Measurements from ENCODE around the gene GABRG3. TPM values are rescaled to one million over a fixed set of nuclear protein-coding genes. Genes with fewer than 3 reads are reported as not detected.

The GABRG3 gene
- total and polyA plus RNA-seq, 2 experiments from 2014 or later, result 0.10 to 1.4 TPM

DNA sequence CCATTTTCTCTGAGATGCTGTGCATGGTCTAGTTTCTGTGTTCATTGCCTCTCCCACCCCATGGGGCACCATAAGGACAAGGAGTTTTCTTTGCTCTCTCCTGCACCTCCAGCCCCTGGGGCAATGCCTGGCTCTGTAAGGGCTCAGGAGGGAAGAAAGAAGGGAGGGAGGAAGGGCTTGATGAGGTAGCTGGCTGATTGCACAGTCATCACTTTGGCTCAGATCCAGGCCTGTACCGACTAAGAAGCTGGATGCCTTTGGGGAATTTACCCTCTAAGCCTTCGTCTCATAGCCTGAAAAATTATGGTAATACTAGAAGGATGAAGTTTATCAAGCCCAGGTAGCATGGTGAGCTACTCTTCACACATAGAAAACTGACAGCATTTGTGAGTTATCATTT lies 382.9 kb downstream of the GABRG3 start:
- Histone ChIP-seq H3K79me2 (replicated peaks; ENCODE audit: insufficient read depth) (no peaks in the 10 kb centered on the region), H3K36me3 (ENCODE audit: insufficient read depth) (no peaks in the 10 kb centered on the region), H3K4me3 (no peak overlapping the region), H3K4me2 (no peak overlapping the region), H3F3A (replicated peaks; ENCODE audit: low read depth) (no peaks in the 10 kb centered on the region), H3K27me3 (ENCODE audit: insufficient read depth) (no peaks in the 10 kb centered on the region), H3K9me2 (ENCODE audit: insufficient read depth) (no peaks in the 10 kb centered on the region), H2AFZ (no peak overlapping the region), H4K20me1 (replicated peaks; ENCODE audit: insufficient read depth) (no peaks in the 10 kb centered on the region), H3K4me1 (ENCODE audit: insufficient read depth) (peaks cover 5% of the 10 kb centered on the region; the same call in 1 of the 2 replicates), H3K27ac (ENCODE audit: low read depth) (no peak overlapping the region)
- ATAC-seq (no peak), DNase-seq (ENCODE audit: low spot score) (no peak)
- Mint-ChIP-seq H3K4me1 (peaks cover 7% of the 10 kb centered on the region; the same call in 2 of the 3 replicates), H3K27ac (no peak overlapping the region), H3K36me3 (ENCODE audit: low read depth) (no peaks in the 10 kb centered on the region), H3K4me3 (no peak overlapping the region), H3K9me3 (no peaks in the 10 kb centered on the region), H3K27me3 (ENCODE audit: insufficient read depth, low read depth, poor library complexity) (no peaks in the 10 kb centered on the region)
- TF ChIP-seq ZNF331 (CRISPR knock-in tag; IDR thresholded peaks at IDR 0.05; ENCODE audit: low read depth) (no peak), ZNF114 (CRISPR knock-in tag; IDR thresholded peaks at IDR 0.05) (no peak), NANOG (IDR thresholded peaks at IDR 0.05; ENCODE audit: borderline replicate concordance) (no peak), POLR2AphosphoS5 (IDR thresholded peaks at IDR 0.05; ENCODE audit: low read depth) (no peak), EZH2 (IDR thresholded peaks at IDR 0.05; ENCODE audit: low read depth, unreplicated experiment) (no peak), EZH2phosphoT487 (IDR thresholded peaks at IDR 0.05; ENCODE audit: unreplicated experiment) (no peak), JUNB (IDR thresholded peaks at IDR 0.05; ENCODE audit: unreplicated experiment) (no peak), CREB1 (CRISPR knock-in tag; IDR thresholded peaks at IDR 0.05; ENCODE audit: low read depth) (no peak)
- TF ChIP-seq, protein P1, sequence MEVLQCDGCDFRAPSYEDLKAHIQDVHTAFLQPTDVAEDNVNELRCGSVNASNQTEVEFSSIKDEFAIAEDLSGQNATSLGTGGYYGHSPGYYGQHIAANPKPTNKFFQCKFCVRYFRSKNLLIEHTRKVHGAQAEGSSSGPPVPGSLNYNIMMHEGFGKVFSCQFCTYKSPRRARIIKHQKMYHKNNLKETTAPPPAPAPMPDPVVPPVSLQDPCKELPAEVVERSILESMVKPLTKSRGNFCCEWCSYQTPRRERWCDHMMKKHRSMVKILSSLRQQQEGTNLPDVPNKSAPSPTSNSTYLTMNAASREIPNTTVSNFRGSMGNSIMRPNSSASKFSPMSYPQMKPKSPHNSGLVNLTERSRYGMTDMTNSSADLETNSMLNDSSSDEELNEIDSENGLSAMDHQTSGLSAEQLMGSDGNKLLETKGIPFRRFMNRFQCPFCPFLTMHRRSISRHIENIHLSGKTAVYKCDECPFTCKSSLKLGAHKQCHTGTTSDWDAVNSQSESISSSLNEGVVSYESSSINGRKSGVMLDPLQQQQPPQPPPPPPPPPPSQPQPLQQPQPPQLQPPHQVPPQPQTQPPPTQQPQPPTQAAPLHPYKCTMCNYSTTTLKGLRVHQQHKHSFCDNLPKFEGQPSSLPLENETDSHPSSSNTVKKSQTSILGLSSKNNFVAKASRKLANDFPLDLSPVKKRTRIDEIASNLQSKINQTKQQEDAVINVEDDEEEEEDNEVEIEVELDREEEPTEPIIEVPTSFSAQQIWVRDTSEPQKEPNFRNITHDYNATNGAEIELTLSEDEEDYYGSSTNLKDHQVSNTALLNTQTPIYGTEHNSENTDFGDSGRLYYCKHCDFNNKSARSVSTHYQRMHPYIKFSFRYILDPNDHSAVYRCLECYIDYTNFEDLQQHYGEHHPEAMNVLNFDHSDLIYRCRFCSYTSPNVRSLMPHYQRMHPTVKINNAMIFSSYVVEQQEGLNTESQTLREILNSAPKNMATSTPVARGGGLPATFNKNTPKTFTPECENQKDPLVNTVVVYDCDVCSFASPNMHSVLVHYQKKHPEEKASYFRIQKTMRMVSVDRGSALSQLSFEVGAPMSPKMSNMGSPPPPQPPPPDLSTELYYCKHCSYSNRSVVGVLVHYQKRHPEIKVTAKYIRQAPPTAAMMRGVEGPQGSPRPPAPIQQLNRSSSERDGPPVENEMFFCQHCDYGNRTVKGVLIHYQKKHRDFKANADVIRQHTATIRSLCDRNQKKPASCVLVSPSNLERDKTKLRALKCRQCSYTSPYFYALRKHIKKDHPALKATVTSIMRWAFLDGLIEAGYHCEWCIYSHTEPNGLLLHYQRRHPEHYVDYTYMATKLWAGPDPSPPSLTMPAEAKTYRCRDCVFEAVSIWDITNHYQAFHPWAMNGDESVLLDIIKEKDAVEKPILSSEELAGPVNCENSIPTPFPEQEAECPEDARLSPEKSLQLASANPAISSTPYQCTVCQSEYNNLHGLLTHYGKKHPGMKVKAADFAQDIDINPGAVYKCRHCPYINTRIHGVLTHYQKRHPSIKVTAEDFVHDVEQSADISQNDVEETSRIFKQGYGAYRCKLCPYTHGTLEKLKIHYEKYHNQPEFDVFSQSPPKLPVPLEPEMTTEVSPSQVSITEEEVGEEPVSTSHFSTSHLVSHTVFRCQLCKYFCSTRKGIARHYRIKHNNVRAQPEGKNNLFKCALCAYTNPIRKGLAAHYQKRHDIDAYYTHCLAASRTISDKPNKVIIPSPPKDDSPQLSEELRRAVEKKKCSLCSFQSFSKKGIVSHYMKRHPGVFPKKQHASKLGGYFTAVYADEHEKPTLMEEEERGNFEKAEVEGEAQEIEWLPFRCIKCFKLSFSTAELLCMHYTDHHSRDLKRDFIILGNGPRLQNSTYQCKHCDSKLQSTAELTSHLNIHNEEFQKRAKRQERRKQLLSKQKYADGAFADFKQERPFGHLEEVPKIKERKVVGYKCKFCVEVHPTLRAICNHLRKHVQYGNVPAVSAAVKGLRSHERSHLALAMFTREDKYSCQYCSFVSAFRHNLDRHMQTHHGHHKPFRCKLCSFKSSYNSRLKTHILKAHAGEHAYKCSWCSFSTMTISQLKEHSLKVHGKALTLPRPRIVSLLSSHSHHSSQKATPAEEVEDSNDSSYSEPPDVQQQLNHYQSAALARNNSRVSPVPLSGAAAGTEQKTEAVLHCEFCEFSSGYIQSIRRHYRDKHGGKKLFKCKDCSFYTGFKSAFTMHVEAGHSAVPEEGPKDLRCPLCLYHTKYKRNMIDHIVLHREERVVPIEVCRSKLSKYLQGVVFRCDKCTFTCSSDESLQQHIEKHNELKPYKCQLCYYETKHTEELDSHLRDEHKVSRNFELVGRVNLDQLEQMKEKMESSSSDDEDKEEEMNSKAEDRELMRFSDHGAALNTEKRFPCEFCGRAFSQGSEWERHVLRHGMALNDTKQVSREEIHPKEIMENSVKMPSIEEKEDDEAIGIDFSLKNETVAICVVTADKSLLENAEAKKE (CRISPR knock-in tag; IDR thresholded peaks at IDR 0.05), result no peak

Data from GM23338 (cell line).